ENCODE results near the gene CDC16. TPM values are rescaled to one million over a fixed set of nuclear protein-coding genes. Genes with fewer than 3 reads are reported as not detected.

CDC16 gene
- total RNA-seq, 1 experiment from 2014 or later, result 61.1 TPM

DNA sequence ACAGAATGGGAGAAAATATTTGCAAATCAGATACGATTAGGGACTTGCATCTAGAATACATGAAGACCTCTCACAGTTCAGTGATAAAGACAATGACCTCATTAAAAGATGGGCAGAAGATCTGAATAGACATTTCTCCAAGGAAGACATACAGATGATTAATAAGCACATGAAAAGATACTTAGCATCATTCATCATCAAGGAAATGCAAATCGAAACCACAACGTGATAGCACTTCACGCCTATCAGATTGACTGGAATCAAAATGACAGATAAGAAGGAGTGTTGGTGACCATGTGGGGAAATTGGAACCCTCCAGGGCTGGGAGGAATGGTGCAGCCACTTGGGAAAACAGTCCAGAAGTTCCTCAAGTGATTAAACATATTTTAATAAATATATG, 29.8 kb upstream of the CDC16 start:
- no peaks in the 10 kb centered on the region for H3K36me3 ChIP-seq (ENCODE audit: insufficient read depth, low read length, poor library complexity, severe bottlenecking)
- ChIA-PET CTCF (no interaction called here), POLR2A (ENCODE audit: low non-redundant PET) (no interaction called here)
- intact Hi-C loops (cut with micrococcal nuclease; ENCODE audit: unreplicated experiment), result no loop called here
- no peak for DNase-seq (ENCODE audit: low spot score)
- TF ChIP-seq EZH2 (IDR thresholded peaks at IDR 0.05; ENCODE audit: borderline replicate concordance, low read depth, low read length, poor library complexity, severe bottlenecking), result no peak
- TF ChIP-seq, protein P1, sequence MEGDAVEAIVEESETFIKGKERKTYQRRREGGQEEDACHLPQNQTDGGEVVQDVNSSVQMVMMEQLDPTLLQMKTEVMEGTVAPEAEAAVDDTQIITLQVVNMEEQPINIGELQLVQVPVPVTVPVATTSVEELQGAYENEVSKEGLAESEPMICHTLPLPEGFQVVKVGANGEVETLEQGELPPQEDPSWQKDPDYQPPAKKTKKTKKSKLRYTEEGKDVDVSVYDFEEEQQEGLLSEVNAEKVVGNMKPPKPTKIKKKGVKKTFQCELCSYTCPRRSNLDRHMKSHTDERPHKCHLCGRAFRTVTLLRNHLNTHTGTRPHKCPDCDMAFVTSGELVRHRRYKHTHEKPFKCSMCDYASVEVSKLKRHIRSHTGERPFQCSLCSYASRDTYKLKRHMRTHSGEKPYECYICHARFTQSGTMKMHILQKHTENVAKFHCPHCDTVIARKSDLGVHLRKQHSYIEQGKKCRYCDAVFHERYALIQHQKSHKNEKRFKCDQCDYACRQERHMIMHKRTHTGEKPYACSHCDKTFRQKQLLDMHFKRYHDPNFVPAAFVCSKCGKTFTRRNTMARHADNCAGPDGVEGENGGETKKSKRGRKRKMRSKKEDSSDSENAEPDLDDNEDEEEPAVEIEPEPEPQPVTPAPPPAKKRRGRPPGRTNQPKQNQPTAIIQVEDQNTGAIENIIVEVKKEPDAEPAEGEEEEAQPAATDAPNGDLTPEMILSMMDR (conservative IDR thresholded peaks at IDR 0.05; ENCODE audit: low read depth, low read length), result no peak
- no peaks in the 10 kb centered on the region for H3K9me3 ChIP-seq (ENCODE audit: low read depth, low read length, poor library complexity, severe bottlenecking)
- H3K4me3 ChIP-seq (ENCODE audit: low read depth, low read length, poor library complexity, severe bottlenecking), result no peak overlapping the region
- H3K4me1 ChIP-seq (ENCODE audit: insufficient read depth, low read length, poor library complexity, severe bottlenecking), result peaks cover 3% of the 10 kb centered on the region
- no TSS peak for BruUV-seq (replicated peaks)
- no peak overlapping the region for H3K27ac ChIP-seq (ENCODE audit: low read depth, low read length, poor library complexity, severe bottlenecking)
- H3K27me3 ChIP-seq (replicated peaks; ENCODE audit: insufficient read depth, low read depth, low read length, poor library complexity), result no peaks in the 10 kb centered on the region

DNA sequence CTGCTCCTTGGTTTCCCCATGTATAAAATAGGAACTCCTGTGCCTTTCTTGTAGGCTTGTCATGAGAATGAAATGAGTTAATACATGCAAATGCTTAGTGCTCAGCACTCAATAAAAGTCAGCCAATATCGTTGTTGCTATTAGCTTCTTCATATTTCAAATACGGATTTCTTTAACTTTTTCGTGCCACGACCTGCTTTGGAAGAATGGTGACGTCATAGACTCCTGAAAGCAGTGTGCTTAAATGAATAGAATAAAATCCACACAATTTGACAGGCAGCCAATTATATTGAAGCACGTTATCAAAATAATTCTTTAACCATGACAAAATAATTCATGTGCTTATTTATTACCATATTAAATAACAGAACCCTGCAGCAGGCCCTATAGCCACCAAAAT, 26.6 kb upstream of the CDC16 start:
- peaks cover 5% of the 10 kb centered on the region for H3K27me3 ChIP-seq (replicated peaks; ENCODE audit: insufficient read depth, low read depth, low read length, poor library complexity)
- ChIA-PET CTCF (interaction anchor here (1.0 kb wide), 1 partner anchor 19 kb away, joined by 3 read pairs; no protein-coding TSS in a partner anchor), POLR2A (ENCODE audit: low non-redundant PET) (no interaction called here)
- no peak for DNase-seq (ENCODE audit: low spot score)
- intact Hi-C loops (cut with micrococcal nuclease; ENCODE audit: unreplicated experiment), result no loop called here
- no peaks in the 10 kb centered on the region for H3K9me3 ChIP-seq (ENCODE audit: low read depth, low read length, poor library complexity, severe bottlenecking)
- no peaks in the 10 kb centered on the region for H3K36me3 ChIP-seq (ENCODE audit: insufficient read depth, low read length, poor library complexity, severe bottlenecking)
- no peak overlapping the region for H3K27ac ChIP-seq (ENCODE audit: low read depth, low read length, poor library complexity, severe bottlenecking)
- TF ChIP-seq EZH2 (IDR thresholded peaks at IDR 0.05; ENCODE audit: borderline replicate concordance, low read depth, low read length, poor library complexity, severe bottlenecking), result no peak
- TF ChIP-seq, protein P1 (conservative IDR thresholded peaks at IDR 0.05; ENCODE audit: low read depth, low read length), result no peak
- H3K4me3 ChIP-seq (ENCODE audit: low read depth, low read length, poor library complexity, severe bottlenecking), result no peak overlapping the region
- no TSS peak for BruUV-seq (replicated peaks)
- H3K4me1 ChIP-seq (ENCODE audit: insufficient read depth, low read length, poor library complexity, severe bottlenecking), result peaks cover 4% of the 10 kb centered on the region

- H3K36me3 ChIP-seq (ENCODE audit: insufficient read depth, low read length, poor library complexity, severe bottlenecking), result no peaks in the 10 kb centered on the region
- H3K4me1 ChIP-seq (ENCODE audit: insufficient read depth, low read length, poor library complexity, severe bottlenecking), result peaks cover 4% of the 10 kb centered on the region
- no peak for TF ChIP-seq EZH2 (IDR thresholded peaks at IDR 0.05; ENCODE audit: borderline replicate concordance, low read depth, low read length, poor library complexity, severe bottlenecking)
- TF ChIP-seq, protein P1 (conservative IDR thresholded peaks at IDR 0.05; ENCODE audit: low read depth, low read length), result no peak
- no peaks in the 10 kb centered on the region for H3K9me3 ChIP-seq (ENCODE audit: low read depth, low read length, poor library complexity, severe bottlenecking)
- intact Hi-C loops (cut with micrococcal nuclease; ENCODE audit: unreplicated experiment), result no loop called here
- CTCF ChIA-PET, result no interaction called here
- H3K27ac ChIP-seq (ENCODE audit: low read depth, low read length, poor library complexity, severe bottlenecking), result no peak overlapping the region
- DNase-seq (ENCODE audit: low spot score), result no peak
- no peak overlapping the region for H3K4me3 ChIP-seq (ENCODE audit: low read depth, low read length, poor library complexity, severe bottlenecking)
- POLR2A ChIA-PET (ENCODE audit: low non-redundant PET), result no interaction called here
- H3K27me3 ChIP-seq (replicated peaks; ENCODE audit: insufficient read depth, low read depth, low read length, poor library complexity), result peaks cover 11% of the 10 kb centered on the region
- BruUV-seq (replicated peaks), result no TSS peak
Observed at GRCh38 chr13:114211446-114212157, 23.1 kb upstream of the CDC16 start.

All from A673 (cell line).